ENCODE measurements around the gene PPIL1. TPM values are rescaled to one million over a fixed set of nuclear protein-coding genes. Genes with fewer than 3 reads are reported as not detected.

The PPIL1 gene
- total and polyA plus RNA-seq, 2 donors (not counting 1 experiment from before 2014, with no cell fraction given) = 17.5 to 30.6 TPM

DNA sequence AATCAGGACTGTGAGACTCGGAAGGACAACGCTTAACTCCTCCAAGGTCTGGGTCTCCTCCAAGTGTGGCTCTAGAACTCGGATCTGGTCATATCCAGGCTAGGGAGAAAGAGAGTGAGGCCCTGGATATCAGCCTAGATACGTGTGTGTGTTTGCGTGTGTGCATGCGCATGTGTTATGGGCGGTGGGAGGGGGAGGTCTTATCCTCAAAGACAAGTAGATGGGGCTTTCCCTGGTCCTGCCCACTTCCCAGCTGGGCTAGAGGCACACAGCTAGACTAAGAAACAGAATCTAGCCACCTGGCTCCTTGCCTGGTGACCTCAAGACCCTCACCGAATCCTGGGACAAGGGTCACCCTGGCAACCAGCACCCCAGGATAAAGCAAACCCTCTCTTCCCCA lies 48.6 kb downstream of the PPIL1 start:
- Histone ChIP-seq H3K9me3 (ENCODE audit: control insufficient read depth, insufficient read depth, low read depth, low read length) (no peaks in the 10 kb centered on the region), H3K4me2 (ENCODE audit: extremely low read depth, insufficient read depth, low read length) (no peak overlapping the region), H3K27me3 (ENCODE audit: control insufficient read depth, insufficient read depth, low read length) (no peaks in the 10 kb centered on the region), H3K9ac (ENCODE audit: insufficient read depth, low read length) (no peak overlapping the region), H3K36me3 (ENCODE audit: control insufficient read depth, insufficient read depth, low read length) (no peaks in the 10 kb centered on the region), H3K4me1 (ENCODE audit: control insufficient read depth, extremely low read depth, insufficient read depth, low read length) (no peaks in the 10 kb centered on the region), H4K20me1 (ENCODE audit: control insufficient read depth, extremely low read depth, insufficient read depth, low read length) (no peaks in the 10 kb centered on the region), H3K27ac (ENCODE audit: insufficient read depth, low read length) (no peak overlapping the region), H2AFZ (ENCODE audit: low read length) (no peak overlapping the region), H3K79me2 (ENCODE audit: control insufficient read depth, insufficient read depth, low read length) (no peaks in the 10 kb centered on the region), H3K4me3 (replicated peaks in 1 of 4; ENCODE audit: control extremely low read depth in 1 of 4, insufficient read depth in 1 of 4, low read depth in 3 of 4, low read length in 4 of 4) (no peak overlapping the region)
- TF ChIP-seq EZH2 (IDR thresholded peaks at IDR 0.05; ENCODE audit: low read length, missing control alignments) = no peak
- TF ChIP-seq, protein P1, sequence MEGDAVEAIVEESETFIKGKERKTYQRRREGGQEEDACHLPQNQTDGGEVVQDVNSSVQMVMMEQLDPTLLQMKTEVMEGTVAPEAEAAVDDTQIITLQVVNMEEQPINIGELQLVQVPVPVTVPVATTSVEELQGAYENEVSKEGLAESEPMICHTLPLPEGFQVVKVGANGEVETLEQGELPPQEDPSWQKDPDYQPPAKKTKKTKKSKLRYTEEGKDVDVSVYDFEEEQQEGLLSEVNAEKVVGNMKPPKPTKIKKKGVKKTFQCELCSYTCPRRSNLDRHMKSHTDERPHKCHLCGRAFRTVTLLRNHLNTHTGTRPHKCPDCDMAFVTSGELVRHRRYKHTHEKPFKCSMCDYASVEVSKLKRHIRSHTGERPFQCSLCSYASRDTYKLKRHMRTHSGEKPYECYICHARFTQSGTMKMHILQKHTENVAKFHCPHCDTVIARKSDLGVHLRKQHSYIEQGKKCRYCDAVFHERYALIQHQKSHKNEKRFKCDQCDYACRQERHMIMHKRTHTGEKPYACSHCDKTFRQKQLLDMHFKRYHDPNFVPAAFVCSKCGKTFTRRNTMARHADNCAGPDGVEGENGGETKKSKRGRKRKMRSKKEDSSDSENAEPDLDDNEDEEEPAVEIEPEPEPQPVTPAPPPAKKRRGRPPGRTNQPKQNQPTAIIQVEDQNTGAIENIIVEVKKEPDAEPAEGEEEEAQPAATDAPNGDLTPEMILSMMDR (conservative IDR thresholded peaks at IDR 0.05 in 1 of 2, IDR thresholded peaks at IDR 0.05 in 1 of 2; ENCODE audit: low read depth in 1 of 2, low read length in 2 of 2) = no peak
- no peak for DNase-seq (ENCODE audit: low read depth in 2 of 2)

DNA sequence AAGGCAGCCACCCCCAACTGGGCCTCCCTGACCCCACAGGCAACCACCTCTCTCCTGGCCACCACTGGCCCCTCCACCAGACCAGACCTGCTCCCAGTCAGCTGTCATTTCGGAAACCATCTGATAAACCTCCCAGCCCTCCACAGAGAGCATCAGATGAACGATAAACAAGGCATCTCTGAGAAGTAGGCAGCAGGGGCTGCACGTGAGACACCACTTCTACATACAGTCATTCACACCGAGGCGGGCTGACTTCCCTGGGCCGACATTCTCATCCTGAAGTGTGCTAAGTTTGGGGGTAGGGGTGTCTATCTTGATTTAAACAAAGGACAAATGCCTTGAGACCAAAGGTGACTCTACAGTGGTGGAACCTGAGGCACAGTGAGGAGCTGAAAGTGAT lies 49.2 kb downstream of the PPIL1 start:
- Histone ChIP-seq H3K4me3 (replicated peaks in 1 of 4; ENCODE audit: control extremely low read depth in 1 of 4, insufficient read depth in 1 of 4, low read depth in 3 of 4, low read length in 4 of 4) (no peak overlapping the region), H4K20me1 (ENCODE audit: control insufficient read depth, extremely low read depth, insufficient read depth, low read length) (no peaks in the 10 kb centered on the region), H3K79me2 (ENCODE audit: control insufficient read depth, insufficient read depth, low read length) (no peaks in the 10 kb centered on the region), H2AFZ (ENCODE audit: low read length) (no peak overlapping the region), H3K4me2 (ENCODE audit: extremely low read depth, insufficient read depth, low read length) (no peak overlapping the region), H3K36me3 (ENCODE audit: control insufficient read depth, insufficient read depth, low read length) (no peaks in the 10 kb centered on the region), H3K27ac (ENCODE audit: insufficient read depth, low read length) (no peak overlapping the region), H3K4me1 (ENCODE audit: control insufficient read depth, extremely low read depth, insufficient read depth, low read length) (no peaks in the 10 kb centered on the region), H3K9me3 (ENCODE audit: control insufficient read depth, insufficient read depth, low read depth, low read length) (no peaks in the 10 kb centered on the region), H3K9ac (ENCODE audit: insufficient read depth, low read length) (no peak overlapping the region), H3K27me3 (ENCODE audit: control insufficient read depth, insufficient read depth, low read length) (no peaks in the 10 kb centered on the region)
- no peak for DNase-seq (ENCODE audit: low read depth in 2 of 2)
- TF ChIP-seq, protein P1 (conservative IDR thresholded peaks at IDR 0.05 in 1 of 2, IDR thresholded peaks at IDR 0.05 in 1 of 2; ENCODE audit: low read depth in 1 of 2, low read length in 2 of 2) = no peak
- TF ChIP-seq EZH2 (IDR thresholded peaks at IDR 0.05; ENCODE audit: low read length, missing control alignments) = no peak

DNA sequence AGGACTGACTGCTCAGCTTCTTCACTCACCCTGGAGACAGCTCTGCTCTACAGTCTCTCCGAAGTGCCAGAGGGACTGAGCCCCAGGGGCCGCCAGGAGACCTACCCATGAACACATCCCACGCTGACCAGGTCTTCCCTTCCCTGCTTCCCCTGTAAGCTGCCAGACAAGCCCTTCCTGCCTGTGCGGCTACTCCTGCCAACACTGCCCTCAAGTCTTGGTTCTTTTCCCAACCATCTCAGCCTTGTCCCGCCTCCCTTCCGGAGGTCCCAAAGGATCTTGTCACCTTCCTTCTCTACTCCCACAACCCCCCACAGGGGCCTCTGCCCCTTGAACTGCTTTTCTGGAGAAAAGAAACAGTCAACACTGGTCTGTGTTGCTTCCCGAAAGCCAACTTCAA lies 50.4 kb downstream of the PPIL1 start:
- no peaks in the 10 kb centered on the region for H4K20me1 ChIP-seq (ENCODE audit: control insufficient read depth, extremely low read depth, insufficient read depth, low read length)
- no peaks in the 10 kb centered on the region for H3K79me2 ChIP-seq (ENCODE audit: control insufficient read depth, insufficient read depth, low read length)
- no peak for DNase-seq (ENCODE audit: low read depth in 2 of 2)
- no peaks in the 10 kb centered on the region for H3K9me3 ChIP-seq (ENCODE audit: control insufficient read depth, insufficient read depth, low read depth, low read length)
- no peak overlapping the region for H3K4me2 ChIP-seq (ENCODE audit: extremely low read depth, insufficient read depth, low read length)
- TF ChIP-seq, protein P1 (conservative IDR thresholded peaks at IDR 0.05 in 1 of 2, IDR thresholded peaks at IDR 0.05 in 1 of 2; ENCODE audit: low read depth in 1 of 2, low read length in 2 of 2) = no peak
- TF ChIP-seq EZH2 (IDR thresholded peaks at IDR 0.05; ENCODE audit: low read length, missing control alignments) = no peak
- no peak overlapping the region for H3K9ac ChIP-seq (ENCODE audit: insufficient read depth, low read length)
- H2AFZ ChIP-seq (ENCODE audit: low read length) = no peak overlapping the region
- no peaks in the 10 kb centered on the region for H3K27me3 ChIP-seq (ENCODE audit: control insufficient read depth, insufficient read depth, low read length)
- H3K4me3 ChIP-seq (replicated peaks in 1 of 4; ENCODE audit: control extremely low read depth in 1 of 4, insufficient read depth in 1 of 4, low read depth in 3 of 4, low read length in 4 of 4) = no peak overlapping the region
- no peaks in the 10 kb centered on the region for H3K4me1 ChIP-seq (ENCODE audit: control insufficient read depth, extremely low read depth, insufficient read depth, low read length)
- no peak overlapping the region for H3K27ac ChIP-seq (ENCODE audit: insufficient read depth, low read length)
- H3K36me3 ChIP-seq (ENCODE audit: control insufficient read depth, insufficient read depth, low read length) = no peaks in the 10 kb centered on the region

All from fibroblast of lung (primary cell).